GM19023 (cell line): ENCODE measurements around the gene DENND5A.

ENCODE experiments used
- ATAC-seq: cut with Tn5 transposase; IDR thresholded peaks from one replicate; pipeline ENCODE4 v1.9.1; 2021; ENCODE audit warnings: mild to moderate bottlenecking, moderate library complexity; ENCODE audit not compliant: unreplicated experiment

The DENND5A gene

GRCh38 chr11:9141186-9141585 is 124.0 kb downstream of the DENND5A start:
- no peak for ATAC-seq

DNA sequence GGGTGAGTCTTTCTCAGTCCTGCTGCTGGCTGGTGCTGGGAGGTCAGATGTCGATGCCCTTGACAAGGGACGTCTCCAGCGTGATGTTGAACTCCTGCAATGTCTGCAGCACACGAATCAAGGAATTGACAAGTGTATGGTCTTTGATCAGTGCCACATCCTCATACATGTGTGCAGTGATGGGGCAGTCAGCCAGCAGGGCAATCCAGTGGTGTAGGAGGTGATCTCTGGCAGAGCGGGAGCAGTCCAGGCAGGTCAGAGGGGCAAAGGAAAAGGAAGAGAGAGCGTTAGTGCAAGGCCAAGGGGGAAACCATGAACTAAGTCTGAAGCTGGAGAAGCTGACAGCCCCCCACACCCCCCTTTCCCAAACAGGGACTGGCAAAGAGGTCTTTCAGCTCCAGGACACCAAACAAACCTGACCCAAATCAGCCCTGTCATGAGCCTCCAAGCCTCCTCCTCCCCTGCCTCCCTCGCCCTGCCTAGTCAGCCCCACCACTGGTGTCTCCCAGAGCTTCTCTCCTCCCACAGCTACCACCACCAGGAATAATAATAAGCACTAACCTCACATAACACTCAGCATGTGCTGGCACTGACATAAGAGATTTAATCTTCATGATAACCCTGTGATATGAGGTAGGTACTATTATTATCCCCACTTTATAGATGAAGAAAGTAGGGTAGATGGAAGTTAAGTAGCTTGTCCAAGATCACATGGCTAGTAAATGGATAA is 125.4 kb downstream of the DENND5A start:
- no peak for ATAC-seq

DNA sequence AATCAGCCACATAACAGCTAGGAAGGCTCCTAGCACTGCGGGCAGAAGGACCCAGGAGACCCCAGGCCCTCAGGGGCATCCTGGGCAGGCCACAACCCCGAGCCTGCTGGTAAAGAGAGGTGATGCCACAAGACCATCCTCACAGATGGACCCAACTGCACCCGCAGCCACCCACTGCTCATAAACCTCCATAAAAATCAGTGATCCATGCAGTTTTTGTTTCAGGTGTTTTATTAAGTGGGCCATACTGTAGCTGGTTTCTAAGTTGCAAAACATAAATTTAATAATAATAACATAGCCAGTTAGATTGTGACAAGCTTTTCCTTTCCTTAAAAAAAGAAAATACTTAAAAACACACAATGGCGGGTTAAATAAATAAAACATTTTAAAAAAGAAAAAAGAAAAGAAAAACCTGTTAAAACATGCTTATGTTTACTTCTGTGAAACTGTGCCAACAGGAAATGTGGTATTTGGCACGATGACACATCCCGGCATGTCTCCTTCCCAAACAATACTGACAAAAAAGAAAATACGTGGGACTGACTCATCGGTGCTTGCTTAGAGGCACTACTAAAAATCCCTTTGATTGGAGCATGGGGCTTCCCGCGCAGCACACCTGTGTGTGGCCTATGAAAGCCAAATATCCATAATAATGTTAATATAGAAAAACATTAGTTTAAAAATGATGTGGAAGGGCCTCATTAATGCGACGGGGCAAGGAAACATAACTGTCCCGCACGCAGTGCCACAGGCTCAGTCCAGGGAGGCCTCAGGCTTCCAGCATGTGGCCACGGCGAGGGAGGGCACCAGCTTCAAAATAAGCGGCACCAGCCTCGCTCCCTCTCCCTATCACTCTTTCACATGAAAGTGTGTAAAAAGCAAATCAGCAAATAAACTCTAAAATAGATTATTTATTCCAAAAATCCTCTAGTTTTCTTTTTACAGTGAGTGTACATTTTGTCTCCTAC is 126.3 kb downstream of the DENND5A start:
- ATAC-seq: no peak

- ATAC-seq: peak; percentile 20
Observed at GRCh38 chr11:9138133-9138453, 127.1 kb downstream of the DENND5A start.

- ATAC-seq: peak; percentile 92
Observed at GRCh38 chr11:9137293-9138132, 127.6 kb downstream of the DENND5A start.

GRCh38 chr11:9136741-9137140 is 128.4 kb downstream of the DENND5A start:
- no peak for ATAC-seq

GRCh38 chr11:9133956-9134355 is 131.2 kb downstream of the DENND5A start:
- ATAC-seq: no peak

GRCh38 chr11:9132203-9132878 is 132.8 kb downstream of the DENND5A start:
- ATAC-seq: no peak

DNA sequence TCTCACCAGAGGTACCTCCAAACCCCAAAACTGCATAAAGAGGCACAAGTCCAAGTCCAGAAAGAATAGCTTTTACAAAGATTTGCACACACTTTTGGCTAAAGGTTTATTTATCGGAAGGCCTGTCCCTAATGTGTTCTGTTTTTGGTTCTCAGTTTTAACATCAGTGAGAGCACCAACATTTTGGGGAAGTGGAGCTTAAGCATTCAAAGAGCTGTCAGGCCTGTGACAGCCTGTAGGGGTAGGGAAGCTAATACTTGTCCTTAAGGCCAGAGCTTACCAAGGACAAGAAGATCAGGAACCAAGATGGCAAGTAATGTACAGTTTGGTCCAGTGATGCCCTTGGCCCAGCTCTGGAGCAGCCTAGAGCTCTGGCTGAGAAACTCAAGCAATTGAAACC is 134.9 kb downstream of the DENND5A start:
- ATAC-seq: no peak

DNA sequence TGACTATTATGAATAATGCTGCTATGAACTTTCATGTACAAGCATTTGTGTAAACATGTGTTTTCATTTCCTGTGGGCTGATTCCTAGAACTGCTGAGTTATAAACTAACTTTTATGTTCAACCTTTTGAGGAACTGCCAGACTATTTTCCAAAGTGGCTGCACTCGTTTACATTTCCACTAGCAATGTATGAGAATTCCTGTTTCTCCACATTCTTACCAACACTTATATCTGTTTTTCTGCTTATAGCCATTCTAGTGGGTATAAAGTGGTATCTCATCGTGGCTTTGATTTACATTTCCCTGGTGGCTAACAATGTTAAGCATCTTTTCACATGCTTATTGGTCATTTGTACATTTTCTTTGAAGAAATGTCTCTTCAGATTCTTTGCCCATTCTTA is 138.5 kb downstream of the DENND5A start:
- no peak for ATAC-seq

GRCh38 chr11:9125185-9125886 is 139.8 kb downstream of the DENND5A start:
- no peak for ATAC-seq

GRCh38 chr11:9123595-9124304 is 141.4 kb downstream of the DENND5A start:
- ATAC-seq: no peak

DNA sequence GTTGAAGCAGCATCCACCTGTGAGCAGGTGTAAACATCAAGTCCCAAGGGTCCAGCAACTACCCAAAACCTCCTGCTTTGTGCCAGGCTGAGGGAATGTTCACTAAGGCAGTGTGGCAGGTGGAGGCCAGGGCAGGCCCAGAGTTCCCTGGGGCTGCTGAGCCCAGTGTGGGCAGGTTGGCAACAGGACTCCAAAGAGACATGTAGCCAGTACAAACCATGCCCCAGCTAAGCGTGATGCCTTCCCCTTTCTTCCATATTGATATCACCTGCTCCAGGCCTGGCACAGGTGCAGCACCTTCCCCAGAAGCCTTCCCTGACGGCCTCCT is 143.7 kb downstream of the DENND5A start:
- ATAC-seq: no peak

GRCh38 chr11:9120664-9121468 is 144.3 kb downstream of the DENND5A start:
- ATAC-seq: no peak

GRCh38 chr11:9118277-9118676 is 146.9 kb downstream of the DENND5A start:
- no peak for ATAC-seq

- no peak for ATAC-seq
Observed at GRCh38 chr11:9112075-9112474, 153.1 kb downstream of the DENND5A start.

- no peak for ATAC-seq
Observed at GRCh38 chr11:9109858-9110731, 155.1 kb downstream of the DENND5A start.

DNA sequence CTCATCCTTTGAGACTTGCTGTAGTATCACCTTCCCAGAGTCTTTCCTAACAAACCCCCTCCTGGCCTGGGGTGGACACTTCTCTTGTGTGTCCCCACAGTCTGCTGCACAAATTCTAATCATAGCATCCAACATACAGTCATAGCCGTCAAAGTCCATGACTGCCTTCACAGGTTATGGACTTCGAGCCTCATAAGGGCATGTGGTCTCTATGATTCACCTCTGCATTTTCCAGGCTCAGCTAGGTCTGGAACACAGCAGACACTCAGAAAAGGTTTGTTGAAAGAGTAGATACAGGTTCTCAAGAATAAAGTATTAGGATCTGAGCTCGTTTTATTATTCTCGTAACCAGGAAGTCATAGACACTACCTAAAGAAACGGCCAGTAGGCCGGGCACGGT is 160.6 kb downstream of the DENND5A start:
- ATAC-seq: no peak
